Measurements from ENCODE around the gene ZNF274.
"Not testable (repeated sequence)": the region's sequence is repeated elsewhere in the genome, so short reads cannot be mapped to it uniquely, and the experiment has no call there.

ZNF274 gene

GRCh38 chr19:58212336-58213074, 29.6 kb downstream of the ZNF274 start:
- DNase-seq (ENCODE audit: low read depth in 2 of 2) = no peak

GRCh38 chr19:58213075-58213369, 30.2 kb downstream of the ZNF274 start:
- no peak for DNase-seq (ENCODE audit: low read depth in 2 of 2)

GRCh38 chr19:58217069-58217481, 34.2 kb downstream of the ZNF274 start:
- no peak for DNase-seq (ENCODE audit: low read depth in 2 of 2)

GRCh38 chr19:58217607-58218391, 34.9 kb downstream of the ZNF274 start:
- DNase-seq (ENCODE audit: low read depth in 2 of 2) = no peak

- peak in 1 of 2 donors; percentile 23 for DNase-seq (ENCODE audit: low read depth in 2 of 2)
Measured at GRCh38 chr19:58218899-58219298, 36.0 kb downstream of the ZNF274 start.

- no peak for DNase-seq (ENCODE audit: low read depth in 2 of 2)
Measured at GRCh38 chr19:58227964-58228584, 45.2 kb downstream of the ZNF274 start.

GRCh38 chr19:58228585-58229254, 45.9 kb downstream of the ZNF274 start, which contains the start of gene ZNF544:
Gene ZNF544, plus strand, starts transcription at chr19:58228914. Its CDS starts 15,110 bp downstream, at chr19:58244024.
- peak; percentile 27 to 61 for DNase-seq (ENCODE audit: low read depth in 2 of 2)

GRCh38 chr19:58229255-58229639, 46.4 kb downstream of the ZNF274 start:
- DNase-seq (ENCODE audit: low read depth in 2 of 2) = no peak

- DNase-seq (ENCODE audit: low read depth in 2 of 2) = no peak
Measured at GRCh38 chr19:58237324-58237723, 54.5 kb downstream of the ZNF274 start.

GRCh38 chr19:58243351-58243750, 60.5 kb downstream of the ZNF274 start:
- no peak for DNase-seq (ENCODE audit: low read depth in 2 of 2)

- no peak for DNase-seq (ENCODE audit: low read depth in 2 of 2)
Measured at GRCh38 chr19:58248886-58249285, 66.0 kb downstream of the ZNF274 start.

GRCh38 chr19:58252102-58252685, 69.3 kb downstream of the ZNF274 start:
- no peak for DNase-seq (ENCODE audit: low read depth in 2 of 2)

- DNase-seq (ENCODE audit: low read depth in 2 of 2) = not testable (repeated sequence)
Measured at GRCh38 chr19:58258259-58258658, 75.4 kb downstream of the ZNF274 start.

- no peak for DNase-seq (ENCODE audit: low read depth in 2 of 2)
Measured at GRCh38 chr19:58261600-58261967, 78.7 kb downstream of the ZNF274 start.

GRCh38 chr19:58261968-58262921, 79.4 kb downstream of the ZNF274 start:
- no peak for DNase-seq (ENCODE audit: low read depth in 2 of 2)

GRCh38 chr19:58262922-58263296, 80.0 kb downstream of the ZNF274 start:
- DNase-seq (ENCODE audit: low read depth in 2 of 2) = no peak
